VCaP (cell line): Measurements from ENCODE around the gene HOXA13.

Experiments
- H3K27ac ChIP-seq: fragments of 450-650 bp; 2 replicates; pipeline ENCODE4 v1.5.1; 2017
- TF ChIP-seq, protein P1 (sequence below): fragments of 450-650 bp; conservative IDR thresholded peaks from 2 replicates; pipeline ENCODE4 v1.5.1; 2017; ENCODE audit warnings: mild to moderate bottlenecking, moderate library complexity

The HOXA13 gene

DNA sequence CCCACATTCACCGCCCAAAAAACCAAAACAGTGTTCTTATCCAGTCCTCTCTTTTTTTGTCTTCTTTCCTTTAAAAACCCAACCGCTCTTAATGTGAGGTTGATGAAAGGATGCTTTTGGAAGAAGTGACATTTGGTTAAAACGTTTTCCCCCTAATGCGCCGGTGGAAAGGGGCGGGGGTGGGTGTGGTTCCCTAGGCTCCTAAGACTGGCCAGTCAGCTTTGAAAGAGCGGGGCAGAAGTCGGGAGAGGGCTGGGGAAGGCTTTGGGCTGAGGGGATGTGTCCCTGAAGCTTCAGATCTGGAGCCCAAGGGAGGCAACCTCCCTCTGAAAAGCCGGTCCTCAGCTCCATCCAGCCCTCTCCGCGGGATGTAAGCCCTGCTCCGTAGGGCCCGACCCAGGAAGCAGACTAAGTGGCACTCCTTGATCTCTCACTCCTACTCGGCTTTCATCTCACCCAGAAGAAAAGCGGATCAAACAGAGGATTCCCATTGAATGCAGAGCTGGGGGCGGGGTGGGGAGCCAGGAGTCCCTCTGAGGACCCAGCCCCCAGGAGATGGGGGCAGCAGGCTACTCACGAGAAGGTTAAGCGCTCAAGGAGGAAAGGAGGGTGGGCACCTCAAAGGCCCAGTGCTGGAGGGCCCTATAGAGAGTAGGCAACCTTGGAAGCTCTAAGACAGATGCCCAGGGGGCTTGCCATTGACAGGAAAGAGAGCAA is 40.3 kb upstream of the HOXA13 start:
- TF ChIP-seq, protein P1, sequence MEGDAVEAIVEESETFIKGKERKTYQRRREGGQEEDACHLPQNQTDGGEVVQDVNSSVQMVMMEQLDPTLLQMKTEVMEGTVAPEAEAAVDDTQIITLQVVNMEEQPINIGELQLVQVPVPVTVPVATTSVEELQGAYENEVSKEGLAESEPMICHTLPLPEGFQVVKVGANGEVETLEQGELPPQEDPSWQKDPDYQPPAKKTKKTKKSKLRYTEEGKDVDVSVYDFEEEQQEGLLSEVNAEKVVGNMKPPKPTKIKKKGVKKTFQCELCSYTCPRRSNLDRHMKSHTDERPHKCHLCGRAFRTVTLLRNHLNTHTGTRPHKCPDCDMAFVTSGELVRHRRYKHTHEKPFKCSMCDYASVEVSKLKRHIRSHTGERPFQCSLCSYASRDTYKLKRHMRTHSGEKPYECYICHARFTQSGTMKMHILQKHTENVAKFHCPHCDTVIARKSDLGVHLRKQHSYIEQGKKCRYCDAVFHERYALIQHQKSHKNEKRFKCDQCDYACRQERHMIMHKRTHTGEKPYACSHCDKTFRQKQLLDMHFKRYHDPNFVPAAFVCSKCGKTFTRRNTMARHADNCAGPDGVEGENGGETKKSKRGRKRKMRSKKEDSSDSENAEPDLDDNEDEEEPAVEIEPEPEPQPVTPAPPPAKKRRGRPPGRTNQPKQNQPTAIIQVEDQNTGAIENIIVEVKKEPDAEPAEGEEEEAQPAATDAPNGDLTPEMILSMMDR, result no peak
- no peak overlapping the region; the same call in 1 of the 2 replicates for H3K27ac ChIP-seq

DNA sequence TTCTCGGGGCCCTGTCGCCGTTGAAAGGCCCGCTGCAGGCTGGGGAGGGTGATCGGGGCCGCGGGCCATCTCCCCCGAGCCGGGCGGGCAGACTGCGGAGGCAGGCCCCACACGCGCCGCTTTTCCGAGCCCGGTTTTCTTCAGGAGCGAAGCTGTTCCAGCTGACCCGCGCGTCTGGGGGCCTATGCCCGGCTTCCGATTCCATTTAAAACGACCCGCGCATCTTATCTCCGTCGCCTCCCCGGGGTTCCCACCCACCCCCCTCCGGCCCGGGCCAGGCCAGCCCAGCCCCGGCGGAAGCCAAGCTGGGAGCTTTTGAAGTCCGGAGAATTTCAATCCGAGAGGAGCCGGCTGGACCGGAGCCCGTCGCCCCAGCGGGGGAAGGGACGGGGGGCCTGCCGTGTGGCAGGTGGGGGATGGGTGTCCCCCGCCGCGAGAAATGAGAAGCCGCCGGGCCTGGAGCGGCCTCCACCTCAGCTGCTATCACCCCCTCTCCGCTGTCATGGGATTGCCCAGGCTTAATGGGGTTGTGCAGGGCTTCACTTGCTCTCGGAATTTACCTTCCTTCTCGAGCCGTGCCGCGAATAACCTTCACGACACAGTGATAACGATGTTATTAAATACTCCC is 39.6 kb upstream of the HOXA13 start:
- H3K27ac ChIP-seq, result no peak overlapping the region
- TF ChIP-seq, protein P1, result no peak

DNA sequence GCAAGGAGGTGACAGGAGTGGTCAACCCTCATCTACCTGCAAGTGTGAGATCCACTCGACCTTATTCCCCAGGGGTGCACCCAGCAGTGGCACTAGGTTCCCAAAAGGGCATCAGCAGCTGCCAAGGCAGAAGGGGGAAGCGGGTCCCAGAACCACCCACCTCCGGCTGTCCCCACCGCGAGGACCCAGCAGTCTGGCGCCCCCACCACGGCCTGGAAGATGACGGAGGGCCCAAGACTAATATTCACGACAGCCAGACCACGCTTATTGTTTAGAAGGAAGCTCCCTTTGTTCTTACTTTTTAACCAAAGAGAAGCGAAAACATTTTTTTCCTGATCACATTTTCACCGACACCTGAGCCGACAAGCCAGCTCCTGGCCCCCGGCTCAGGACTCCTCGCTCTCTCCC is 39.1 kb upstream of the HOXA13 start:
- no peak overlapping the region for H3K27ac ChIP-seq
- TF ChIP-seq, protein P1, result no peak

DNA sequence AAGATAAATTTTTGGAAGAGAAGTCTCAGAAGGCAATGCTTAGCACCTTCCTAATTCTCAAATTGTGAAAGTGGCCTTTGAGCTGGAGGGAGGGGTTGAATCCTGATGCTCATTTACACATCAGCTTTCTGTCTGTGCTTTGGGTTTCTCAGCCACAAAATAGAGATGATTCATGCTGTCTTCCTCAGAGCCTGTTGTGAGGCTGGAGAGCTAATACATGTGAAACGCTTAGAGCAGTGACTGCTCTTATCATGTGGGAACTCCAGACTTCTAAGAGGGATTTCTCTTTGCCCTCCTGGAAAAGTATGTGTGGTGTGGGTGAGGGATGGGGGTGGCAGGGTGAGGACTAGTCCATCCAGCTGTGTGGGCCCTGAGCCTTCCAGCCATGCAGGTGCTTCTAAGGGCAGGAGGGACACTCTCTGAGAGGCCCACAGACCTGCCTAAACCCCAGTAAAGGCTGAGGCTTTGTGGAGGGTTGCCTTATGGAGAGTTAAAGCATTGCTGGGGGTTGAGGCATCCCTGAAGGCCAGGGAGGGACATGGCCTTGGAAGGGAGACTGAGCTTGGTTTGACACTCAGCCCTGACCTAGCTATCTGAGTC is 37.9 kb upstream of the HOXA13 start:
- no peak overlapping the region for H3K27ac ChIP-seq
- TF ChIP-seq, protein P1, result no peak

DNA sequence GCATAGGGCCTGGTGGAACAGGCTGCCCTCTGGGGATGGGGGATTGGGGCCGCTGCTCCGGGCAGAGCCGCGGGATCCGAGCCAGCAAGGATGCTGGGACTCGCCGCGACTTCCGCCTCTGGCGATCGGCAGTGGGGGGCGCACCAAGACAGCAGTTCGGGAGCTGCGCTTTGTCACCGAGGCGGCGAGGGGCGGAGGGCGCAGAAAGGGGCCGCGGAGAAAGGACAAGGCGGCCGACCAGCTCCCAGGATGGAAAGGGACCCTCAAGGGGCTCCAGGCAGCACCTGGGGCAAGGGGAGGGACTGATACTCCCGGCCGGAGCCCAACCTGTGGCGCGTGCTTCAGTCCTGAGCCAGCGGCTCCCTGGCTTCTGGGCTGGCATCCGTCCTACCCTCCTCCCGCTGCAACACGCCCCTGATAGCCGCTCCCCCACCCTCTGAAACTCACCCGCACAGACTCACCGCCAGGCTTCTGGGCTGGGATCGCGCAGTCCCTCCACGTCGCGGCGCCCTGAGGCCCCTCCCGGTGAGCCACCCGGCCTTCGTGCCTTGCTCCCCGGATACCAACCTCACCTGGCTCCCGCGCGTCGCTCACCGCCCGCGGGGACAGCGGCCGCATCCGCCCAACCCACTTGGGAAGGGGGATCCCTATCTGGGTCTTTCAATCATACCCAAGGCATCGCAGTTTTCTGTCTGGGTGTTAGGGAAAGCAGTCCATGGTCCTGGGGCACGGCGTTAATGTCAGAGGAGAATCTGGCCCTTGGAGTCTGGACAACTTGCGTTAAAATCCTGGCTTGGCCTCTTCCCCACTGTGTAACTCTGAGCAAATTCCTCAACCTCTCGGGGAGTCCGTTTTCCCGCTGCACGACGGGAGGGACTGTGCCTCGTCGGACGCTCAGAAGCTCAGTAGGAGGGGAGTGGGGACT is 35.8 kb upstream of the HOXA13 start:
- TF ChIP-seq, protein P1, result peak; percentile 73
- peak overlapping the region; percentile 85 for H3K27ac ChIP-seq

DNA sequence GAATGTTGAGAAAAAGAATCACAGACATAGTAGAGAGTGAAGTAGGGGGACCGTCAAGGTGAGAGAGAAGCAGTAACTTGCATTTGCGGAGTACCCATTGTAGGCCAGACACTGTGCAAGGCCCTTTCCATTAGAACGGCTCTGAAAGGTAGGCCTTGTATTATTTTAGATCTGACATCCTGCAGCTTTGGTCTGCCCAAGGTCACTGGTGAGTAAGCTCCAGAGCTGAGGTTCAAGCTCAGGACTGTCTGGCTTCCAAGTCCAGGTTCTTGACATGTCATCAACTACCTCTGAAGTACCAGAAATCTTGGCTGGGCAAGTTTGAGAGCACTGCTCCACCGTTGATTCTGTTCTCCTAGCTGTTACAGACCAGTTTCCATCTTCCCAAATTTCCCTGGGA is 29.6 kb upstream of the HOXA13 start:
- no peak overlapping the region for H3K27ac ChIP-seq
- TF ChIP-seq, protein P1, result no peak
